Neutrophil (primary cell): Measurements from ENCODE around the gene ZNF736.

Experiments used
- H3K27ac ChIP-seq: fragments of 200-600 bp; sonication (generic); 2 replicates; pipeline ENCODE4 v1.5.1; 2016; ENCODE audit warnings: mild to moderate bottlenecking, moderate library complexity
- H3K27me3 ChIP-seq: fragments of 200-600 bp; sonication (generic); 2 replicates; pipeline ENCODE4 v1.6.0; 2016; ENCODE audit warnings: mild to moderate bottlenecking
- H3K36me3 ChIP-seq: fragments of 200-600 bp; sonication (generic); 2 replicates; pipeline ENCODE4 v1.5.1; 2017
- H3K4me1 ChIP-seq, 2 experiments: fragments of 200-600 bp in 1 of 2; sonication (generic) in 1 of 2; 1 replicate in 1 of 2; 2 replicates in 1 of 2; pipeline versions ENCODE4 v1.5.1 to v1.6.1; 2013 to 2016; ENCODE audit warnings: low read depth in 1 of 2, low read length in 1 of 2, mild to moderate bottlenecking in 1 of 2, moderate library complexity in 1 of 2; ENCODE audit not compliant: control insufficient read depth in 1 of 2, insufficient read depth in 1 of 2
- H3K4me3 ChIP-seq, 2 experiments: fragments of 200-600 bp in 1 of 2; sonication (generic) in 1 of 2; 1 replicate in 1 of 2; 2 replicates in 1 of 2; pipeline ENCODE4 v1.5.1; 2013 to 2016; ENCODE audit warnings: low read depth in 1 of 2, low read length in 1 of 2, mild to moderate bottlenecking in 1 of 2, moderate library complexity in 1 of 2
- H3K9me3 ChIP-seq: fragments of 200-600 bp; sonication (generic); 2 replicates; pipeline ENCODE4 v1.5.1; 2016
- CTCF ChIP-seq: fragments of 200-600 bp; sonication (generic); IDR thresholded peaks from 2 replicates; pipeline ENCODE4 v1.5.1; 2016; ENCODE audit warnings: antibody characterized with exemption

ZNF736 gene

DNA sequence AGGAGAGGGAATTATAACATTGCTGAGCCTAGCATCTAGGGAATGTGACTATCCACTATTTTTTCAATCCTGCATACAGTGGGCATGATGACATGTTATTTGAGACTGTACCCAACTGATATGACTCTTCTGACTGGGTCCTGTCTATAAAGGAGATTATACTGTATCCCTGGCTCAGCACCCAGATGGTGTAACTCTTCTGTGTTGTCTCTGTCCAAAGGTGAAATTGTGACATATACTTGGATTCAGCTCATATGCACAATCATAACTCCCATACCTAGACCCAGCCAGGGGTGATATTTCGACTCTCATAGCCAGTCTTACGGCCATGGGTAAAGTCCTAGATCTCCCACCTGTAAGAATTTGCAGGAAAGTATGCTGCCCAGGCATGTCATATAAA lies 59.3 kb downstream of the ZNF736 start:
- H3K36me3 ChIP-seq: no peaks in the 10 kb centered on the region
- H3K27ac ChIP-seq: no peak overlapping the region
- no peaks in the 10 kb centered on the region for H3K9me3 ChIP-seq

DNA sequence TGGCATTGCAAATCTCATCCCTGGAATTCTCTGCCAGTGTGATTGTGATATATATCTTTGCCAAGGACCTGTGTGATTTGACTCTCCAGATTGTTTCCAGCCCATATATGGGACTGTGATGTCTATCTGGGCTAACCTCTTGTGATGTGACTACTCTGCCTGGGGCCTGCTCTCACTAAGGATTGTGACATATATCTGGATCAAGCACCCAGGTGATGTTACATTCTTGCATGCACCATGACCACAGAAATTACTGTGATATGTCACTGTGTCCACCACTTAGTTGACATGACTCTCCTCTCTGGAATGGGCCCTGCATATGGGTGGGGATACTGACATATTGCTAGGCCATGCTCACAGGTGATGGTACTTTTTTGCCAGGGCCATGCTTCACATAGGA lies 86.6 kb downstream of the ZNF736 start:
- Histone ChIP-seq H3K9me3 (no peaks in the 10 kb centered on the region), H3K4me1 (no peaks in the 10 kb centered on the region), H3K36me3 (no peaks in the 10 kb centered on the region), H3K27ac (no peak overlapping the region), H3K27me3 (no peaks in the 10 kb centered on the region), H3K4me3 (no peak overlapping the region)
- no peak for TF ChIP-seq CTCF

More for the DNA sequence above, 59.3 kb downstream of the ZNF736 start:
- no peak overlapping the region for H3K4me3 ChIP-seq
- no peaks in the 10 kb centered on the region for H3K27me3 ChIP-seq
- no peaks in the 10 kb centered on the region for H3K4me1 ChIP-seq
- TF ChIP-seq CTCF: no peak
